T-helper 22 cell (primary cell): ENCODE results near the gene CCDC148.
"Not testable (repeated sequence)": the region's sequence is repeated elsewhere in the genome, so short reads cannot be mapped to it uniquely, and the experiment has no call there.

Experiments
- DNase-seq: peaks from one replicate; pipeline ENCODE4 v3.0.0-alpha.2; 2020; ENCODE audit warnings: low read depth

Gene CCDC148

GRCh38 chr2:158481116-158481515 lies 24.6 kb upstream of the CCDC148 start:
- no peak for DNase-seq

DNA sequence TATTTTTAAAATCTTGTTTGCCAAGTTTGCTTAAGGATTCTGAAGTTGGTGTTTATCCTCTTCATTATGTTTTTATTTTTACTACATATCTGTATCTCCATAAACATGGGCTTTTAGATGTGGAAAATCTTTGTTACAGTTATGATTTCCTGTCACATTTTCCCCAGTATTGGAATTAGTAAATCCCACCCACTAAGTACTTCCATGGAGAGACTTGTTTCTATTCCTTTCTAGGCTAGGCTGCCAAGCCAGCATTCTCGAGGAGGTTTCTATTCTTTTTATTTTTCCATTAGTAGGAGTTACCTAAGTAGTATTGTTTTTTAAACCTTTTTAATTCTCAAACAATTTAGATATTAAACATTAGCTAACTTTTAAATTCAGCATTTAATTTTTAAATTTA lies 22.3 kb upstream of the CCDC148 start:
- DNase-seq: no peak

GRCh38 chr2:158478237-158478636 lies 21.7 kb upstream of the CCDC148 start:
- no peak for DNase-seq

- no peak for DNase-seq
Observed at GRCh38 chr2:158477202-158477601, 20.6 kb upstream of the CCDC148 start.

- not testable (repeated sequence) for DNase-seq
Observed at GRCh38 chr2:158474526-158475011, 18.0 kb upstream of the CCDC148 start.

- DNase-seq: no peak
Observed at GRCh38 chr2:158473719-158474392, 17.3 kb upstream of the CCDC148 start.

DNA sequence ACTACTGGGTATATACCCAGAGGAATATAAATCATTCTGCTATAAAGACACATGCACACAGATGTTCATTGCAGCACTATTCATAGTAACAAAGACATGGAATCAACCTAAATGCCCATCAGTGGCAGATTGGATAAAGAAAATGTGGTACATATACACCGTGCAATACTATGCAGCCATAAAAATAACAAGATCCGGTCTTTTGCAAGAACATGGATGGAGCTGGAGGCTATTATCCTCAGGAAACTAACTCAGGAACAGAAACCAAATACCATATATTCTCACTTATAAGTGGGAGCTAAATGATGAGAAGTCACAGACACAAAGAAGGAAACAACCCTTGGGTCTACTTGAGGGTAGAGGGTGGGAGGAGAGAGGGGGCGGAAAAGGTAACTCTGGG lies 16.7 kb upstream of the CCDC148 start:
- DNase-seq: not testable (repeated sequence)

- not testable (repeated sequence) for DNase-seq
Observed at GRCh38 chr2:158472829-158473228, 16.3 kb upstream of the CCDC148 start.

- DNase-seq: no peak
Observed at GRCh38 chr2:158467248-158467647, 10.7 kb upstream of the CCDC148 start.

- no peak for DNase-seq
Observed at GRCh38 chr2:158464426-158465281, 8.1 kb upstream of the CCDC148 start.

DNA sequence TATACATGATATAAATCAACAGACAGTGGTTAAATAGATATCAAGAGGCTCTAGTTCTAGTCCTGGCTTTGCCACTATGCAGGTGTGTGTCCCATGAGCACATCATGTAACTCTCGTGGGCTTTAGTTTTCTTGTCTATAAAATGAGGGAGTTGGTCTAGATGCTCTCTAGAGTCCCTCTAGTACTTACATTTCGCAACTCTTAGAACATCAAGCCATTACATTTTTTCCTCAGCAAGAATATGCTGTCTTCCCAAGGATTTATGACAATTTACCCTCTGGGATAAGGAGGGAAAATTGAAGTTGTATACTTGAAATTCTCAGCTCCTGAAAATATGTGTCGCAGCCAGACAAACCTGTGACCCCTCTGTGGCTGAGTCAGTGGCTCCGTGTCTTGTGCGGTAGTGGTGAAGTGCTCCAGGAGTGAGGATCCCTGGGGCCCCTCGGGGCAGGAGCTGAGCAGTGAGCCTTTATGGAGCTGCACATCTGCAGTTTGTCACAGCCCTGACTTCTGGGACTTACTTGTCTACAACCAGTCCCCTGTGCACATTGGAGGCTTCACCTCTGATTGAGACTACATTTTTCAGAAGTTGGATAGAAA lies 7.0 kb upstream of the CCDC148 start:
- DNase-seq: no peak

DNA sequence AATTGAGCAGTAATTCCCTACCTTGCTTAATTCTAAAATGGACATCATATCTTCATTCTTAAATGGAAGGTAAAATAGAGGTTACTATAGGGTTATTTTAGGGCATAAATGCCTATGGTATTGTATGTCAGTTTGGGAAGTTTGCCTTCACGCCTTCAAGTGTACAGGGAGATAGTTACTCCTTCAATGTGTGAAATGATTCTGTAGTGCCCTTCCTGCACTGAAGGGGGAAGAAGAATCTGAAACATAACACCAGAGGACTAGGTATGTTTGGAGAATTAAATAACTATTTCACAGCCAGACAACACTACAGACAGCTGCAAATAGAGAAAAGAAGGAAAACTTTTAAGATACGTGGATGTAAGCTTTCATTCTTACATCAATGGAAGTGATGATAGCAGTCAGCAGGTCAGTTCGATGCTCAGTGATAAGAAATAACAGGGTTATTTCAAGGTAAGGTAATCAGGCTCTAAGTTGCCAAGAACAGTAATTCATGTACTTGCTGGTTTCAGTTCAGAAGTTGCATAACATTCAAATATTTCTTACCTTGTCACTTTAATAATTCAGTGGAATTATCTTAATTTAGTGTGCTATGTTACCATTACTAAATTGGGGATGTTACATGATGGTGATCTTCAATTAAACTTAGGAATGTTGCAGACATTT lies 4.2 kb upstream of the CCDC148 start:
- no peak for DNase-seq

DNA sequence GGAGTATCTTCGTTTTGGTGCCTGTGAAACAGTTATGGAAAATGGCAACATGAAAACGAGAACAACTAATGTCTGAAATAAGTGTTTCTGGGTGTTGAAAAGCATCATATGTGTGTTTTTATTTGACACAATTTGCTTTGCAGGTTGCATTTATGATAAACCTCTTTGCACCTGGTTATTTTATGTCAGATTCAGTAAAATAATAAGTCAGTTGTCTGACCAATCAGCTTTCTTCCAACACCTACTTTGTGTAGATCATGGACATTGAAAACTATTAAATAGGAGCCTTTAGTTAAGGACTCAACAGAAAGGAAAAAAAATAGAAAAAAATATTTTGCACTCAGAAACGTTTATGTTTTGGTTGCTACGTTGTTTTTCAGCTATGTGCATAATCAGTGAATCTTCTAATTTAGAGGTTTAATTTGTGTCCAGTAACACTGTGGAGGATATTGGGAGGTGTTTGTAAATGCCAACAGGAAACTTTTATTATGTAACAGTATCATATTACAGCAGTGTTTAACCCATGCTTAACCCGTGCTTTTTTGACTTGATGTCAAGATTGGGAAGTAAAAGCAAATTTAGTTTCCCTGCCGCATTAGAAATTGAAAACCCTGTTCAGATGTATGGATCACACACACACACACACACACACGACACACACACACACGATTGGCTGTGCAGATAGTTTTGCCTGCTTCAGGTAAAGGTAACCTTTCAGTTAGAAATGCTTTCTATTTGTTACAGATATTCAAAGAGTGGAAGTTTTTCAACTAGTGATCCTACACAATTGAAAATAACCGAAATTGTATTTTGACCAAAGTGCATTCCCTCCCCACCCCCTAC lies 2.8 kb upstream of the CCDC148 start:
- no peak for DNase-seq

GRCh38 chr2:158458617-158458920 lies 2.0 kb upstream of the CCDC148 start:
- DNase-seq: no peak

- DNase-seq: peak; percentile 37
Observed at GRCh38 chr2:158457826-158458616, 1.5 kb upstream of the CCDC148 start.

DNA sequence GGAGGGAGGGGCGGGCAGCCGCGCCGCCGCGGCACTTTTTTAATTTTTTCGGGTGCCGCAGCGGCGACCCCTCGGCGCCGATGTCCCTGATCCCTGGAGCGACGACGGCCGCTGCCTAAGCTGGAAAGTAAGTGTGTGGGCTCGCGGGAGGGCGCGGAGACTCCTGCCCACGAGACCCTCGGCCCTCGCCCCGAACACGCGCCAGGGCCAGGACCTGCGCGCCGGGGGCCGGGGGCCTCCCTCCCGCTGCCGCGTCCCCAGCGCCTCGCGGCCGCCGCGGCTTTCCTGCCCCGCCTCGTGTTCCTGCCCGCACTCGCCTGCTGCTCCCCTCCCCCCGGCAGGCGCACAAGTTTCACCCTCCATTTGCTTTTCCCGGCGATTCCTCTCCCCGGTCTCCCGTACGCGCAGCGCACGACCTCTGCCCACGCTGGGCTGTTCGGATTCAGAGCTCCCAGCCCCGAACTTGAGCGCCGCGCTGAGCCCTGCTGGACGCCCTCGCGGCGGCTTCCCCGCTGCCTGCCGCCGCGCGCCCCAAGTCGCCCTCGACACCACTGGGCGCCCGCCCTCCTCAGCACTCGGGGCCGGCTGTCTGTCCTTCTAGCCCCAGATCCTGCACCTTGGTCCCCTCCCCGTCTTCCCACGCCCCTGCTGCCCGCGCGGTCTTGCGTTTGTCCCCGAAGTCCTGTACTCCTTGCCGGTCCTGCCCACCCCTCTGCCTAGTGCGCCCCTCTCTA lies 706 bp upstream of the CCDC148 start:
- DNase-seq: peak; percentile 25

DNA sequence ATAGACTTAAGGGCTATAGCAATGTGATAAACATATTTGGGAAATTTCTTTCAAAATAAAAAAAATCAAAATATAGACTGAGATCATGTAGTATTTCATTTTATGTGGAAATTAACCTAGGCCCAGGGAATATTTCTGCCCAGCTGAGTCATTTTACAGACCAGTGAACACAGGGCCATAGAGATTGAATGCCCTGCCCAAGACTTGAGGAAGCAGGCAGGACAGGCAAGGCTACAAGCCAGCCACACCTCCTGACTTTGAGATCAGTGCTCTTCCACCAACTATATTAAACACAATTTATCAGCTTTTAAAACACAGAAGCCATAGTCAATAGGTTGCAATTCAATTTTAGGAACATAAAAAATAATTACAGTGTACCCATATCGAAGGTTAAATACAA lies 12.9 kb downstream of the CCDC148 start:
- no peak for DNase-seq

DNA sequence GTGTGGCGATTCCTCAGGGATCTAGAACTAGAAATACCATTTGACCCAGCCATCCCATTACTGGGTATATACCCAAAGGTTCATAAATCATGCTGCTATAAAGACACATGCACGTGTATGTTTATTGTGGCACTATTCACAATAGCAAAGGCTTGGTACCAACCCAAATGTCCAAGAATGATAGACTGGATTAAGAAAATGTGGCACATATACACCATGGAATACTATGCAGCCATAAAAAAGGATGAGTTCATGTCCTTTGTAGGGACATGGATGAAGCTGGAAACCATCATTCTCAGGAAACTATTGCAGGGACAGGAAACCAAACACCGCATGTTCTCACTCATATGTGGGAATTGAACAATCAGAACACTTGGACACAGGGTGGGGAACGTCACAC lies 17.5 kb downstream of the CCDC148 start:
- not testable (repeated sequence) for DNase-seq

GRCh38 chr2:158433716-158434115 lies 22.8 kb downstream of the CCDC148 start:
- not testable (repeated sequence) for DNase-seq

- DNase-seq: no peak
Observed at GRCh38 chr2:158432117-158432516, 24.4 kb downstream of the CCDC148 start.
